ENCODE data around the gene NAGPA. TPM values are rescaled to one million over a fixed set of nuclear protein-coding genes. Genes with fewer than 3 reads are reported as not detected.
A peak's percentile ranks its signal among the peaks of the same experiment; 100 is the strongest.

NAGPA gene
- total RNA-seq, 1 donor from 2014 or later = 18.0 TPM

GRCh38 chr16:5062790-5063765, 29.3 kb upstream of the NAGPA start:
- no peak overlapping the region for H3K4me3 Mint-ChIP-seq
- no peak overlapping the region for H3K27ac Mint-ChIP-seq
- no peaks in the 10 kb centered on the region for H3K9me3 Mint-ChIP-seq
- TF ChIP-seq CTCF (conservative IDR thresholded peaks at IDR 0.05) = no peak
- no peaks in the 10 kb centered on the region for H3K4me1 Mint-ChIP-seq (ENCODE audit: unreplicated experiment)
- DNase-seq (ENCODE audit: extremely low spot score, unreplicated experiment) = no peak
- H3K36me3 Mint-ChIP-seq = no peaks in the 10 kb centered on the region
- peaks cover 37% of the 10 kb centered on the region for H3K27me3 Mint-ChIP-seq

- H3K27me3 Mint-ChIP-seq = peaks cover 30% of the 10 kb centered on the region
- no peaks in the 10 kb centered on the region for H3K4me1 Mint-ChIP-seq (ENCODE audit: unreplicated experiment)
- H3K36me3 Mint-ChIP-seq = no peaks in the 10 kb centered on the region
- TF ChIP-seq CTCF (conservative IDR thresholded peaks at IDR 0.05) = no peak
- H3K9me3 Mint-ChIP-seq = no peaks in the 10 kb centered on the region
- no peak overlapping the region for H3K4me3 Mint-ChIP-seq
- no peak for DNase-seq (ENCODE audit: extremely low spot score, unreplicated experiment)
- no peak overlapping the region for H3K27ac Mint-ChIP-seq
Observed at GRCh38 chr16:5062051-5062450, 28.3 kb upstream of the NAGPA start.

- Mint-ChIP-seq H3K36me3 (no peaks in the 10 kb centered on the region), H3K9me3 (no peaks in the 10 kb centered on the region), H3K4me1 (ENCODE audit: unreplicated experiment) (no peaks in the 10 kb centered on the region), H3K27ac (no peak overlapping the region), H3K27me3 (peaks cover 24% of the 10 kb centered on the region), H3K4me3 (no peak overlapping the region)
- TF ChIP-seq CTCF (conservative IDR thresholded peaks at IDR 0.05) = no peak
- no peak for DNase-seq (ENCODE audit: extremely low spot score, unreplicated experiment)
Observed at GRCh38 chr16:5060073-5060641, 26.4 kb upstream of the NAGPA start.

- H3K4me1 Mint-ChIP-seq (ENCODE audit: unreplicated experiment) = no peaks in the 10 kb centered on the region
- H3K4me3 Mint-ChIP-seq = no peak overlapping the region
- no peaks in the 10 kb centered on the region for H3K9me3 Mint-ChIP-seq
- peaks cover 25% of the 10 kb centered on the region for H3K27me3 Mint-ChIP-seq
- H3K36me3 Mint-ChIP-seq = no peaks in the 10 kb centered on the region
- no peak for TF ChIP-seq CTCF (conservative IDR thresholded peaks at IDR 0.05)
- no peak overlapping the region for H3K27ac Mint-ChIP-seq
- no peak for DNase-seq (ENCODE audit: extremely low spot score, unreplicated experiment)
Observed at GRCh38 chr16:5059386-5060072, 25.8 kb upstream of the NAGPA start.

- Mint-ChIP-seq H3K4me1 (ENCODE audit: unreplicated experiment) (no peaks in the 10 kb centered on the region), H3K9me3 (no peaks in the 10 kb centered on the region), H3K4me3 (no peak overlapping the region), H3K27me3 (peaks cover 24% of the 10 kb centered on the region), H3K27ac (no peak overlapping the region), H3K36me3 (no peaks in the 10 kb centered on the region)
- peak; percentile 61 for TF ChIP-seq CTCF (conservative IDR thresholded peaks at IDR 0.05)
- DNase-seq (ENCODE audit: extremely low spot score, unreplicated experiment) = no peak
Observed at GRCh38 chr16:5058476-5058875, 24.7 kb upstream of the NAGPA start.
